DND-41 (cell line): Measurements from ENCODE around the gene ENGASE.

ENCODE experiments used
- ATAC-seq: fragments of 200-7000 bp; cut with Tn5 transposase; 3 replicates; pipeline ENCODE4 v1.9.1; 2021; ENCODE audit warnings: low read depth; ENCODE audit not compliant: insufficient read depth
- DNase-seq: peaks from one replicate; pipeline ENCODE4 v3.0.0-alpha.2; 2020
- H2AFZ ChIP-seq: 2 replicates; pipeline ENCODE4 v1.6.0; 2012; ENCODE audit warnings: low read depth, low read length
- H3K27ac ChIP-seq: 2 replicates; pipeline ENCODE4 v1.5.1; 2012; ENCODE audit warnings: low read length, inconsistent platforms
- H3K27me3 ChIP-seq: fragments of 200-600 bp; sonication (generic); 2 replicates; pipeline ENCODE4 v1.6.0; 2012; ENCODE audit warnings: low read length, mild to moderate bottlenecking, inconsistent platforms; ENCODE audit not compliant: insufficient read depth, poor library complexity
- H3K36me3 ChIP-seq: 2 replicates; pipeline ENCODE4 v1.5.1; 2012; ENCODE audit warnings: low read length, inconsistent platforms; ENCODE audit not compliant: insufficient read depth
- H3K4me1 ChIP-seq: 2 replicates; pipeline ENCODE4 v1.5.1; 2012; ENCODE audit warnings: mild to moderate bottlenecking, low read length; ENCODE audit not compliant: insufficient read depth
- H3K4me2 ChIP-seq: 2 replicates; pipeline ENCODE4 v1.6.0; 2012; ENCODE audit warnings: mild to moderate bottlenecking, moderate library complexity, low read length, inconsistent platforms; ENCODE audit not compliant: insufficient read depth
- H3K4me3 ChIP-seq, 2 experiments: fragments of 200-600 bp in 1 of 2; shearing (Covaris generic) in 1 of 2; 2 replicates each; pipeline ENCODE4 v1.5.1; 2012 to 2016; ENCODE audit warnings: inconsistent platforms in 2 of 2, low read length in 2 of 2, mild to moderate bottlenecking in 2 of 2, low read depth in 1 of 2, moderate library complexity in 1 of 2
- H3K79me2 ChIP-seq: 2 replicates; pipeline ENCODE4 v1.6.0; 2012; ENCODE audit warnings: low read length, inconsistent platforms; ENCODE audit not compliant: insufficient read depth
- H3K9ac ChIP-seq: 2 replicates; pipeline ENCODE4 v1.6.0; 2012; ENCODE audit warnings: low read depth, mild to moderate bottlenecking, inconsistent platforms, low read length, moderate library complexity
- H3K9me3 ChIP-seq: 2 replicates; pipeline ENCODE4 v1.5.1; 2012; ENCODE audit warnings: low read length, moderate library complexity, mild to moderate bottlenecking, inconsistent platforms; ENCODE audit not compliant: insufficient read depth, severe bottlenecking
- H4K20me1 ChIP-seq: 2 replicates; pipeline ENCODE4 v1.6.0; 2012; ENCODE audit warnings: low read length; ENCODE audit not compliant: insufficient read depth
- EZH2 ChIP-seq: IDR thresholded peaks from 3 replicates; pipeline ENCODE4 v1.6.1; 2012; ENCODE audit warnings: borderline replicate concordance, low read depth, mild to moderate bottlenecking, moderate library complexity, low read length, inconsistent platforms; ENCODE audit not compliant: severe bottlenecking
- TF ChIP-seq, protein P1 (sequence below): IDR thresholded peaks from 2 replicates; pipeline ENCODE4 v1.5.1; 2012; ENCODE audit warnings: borderline replicate concordance, low read length, moderate library complexity, mild to moderate bottlenecking; ENCODE audit not compliant: poor library complexity, severe bottlenecking; ENCODE audit errors: extremely low read depth

ENGASE gene

DNA sequence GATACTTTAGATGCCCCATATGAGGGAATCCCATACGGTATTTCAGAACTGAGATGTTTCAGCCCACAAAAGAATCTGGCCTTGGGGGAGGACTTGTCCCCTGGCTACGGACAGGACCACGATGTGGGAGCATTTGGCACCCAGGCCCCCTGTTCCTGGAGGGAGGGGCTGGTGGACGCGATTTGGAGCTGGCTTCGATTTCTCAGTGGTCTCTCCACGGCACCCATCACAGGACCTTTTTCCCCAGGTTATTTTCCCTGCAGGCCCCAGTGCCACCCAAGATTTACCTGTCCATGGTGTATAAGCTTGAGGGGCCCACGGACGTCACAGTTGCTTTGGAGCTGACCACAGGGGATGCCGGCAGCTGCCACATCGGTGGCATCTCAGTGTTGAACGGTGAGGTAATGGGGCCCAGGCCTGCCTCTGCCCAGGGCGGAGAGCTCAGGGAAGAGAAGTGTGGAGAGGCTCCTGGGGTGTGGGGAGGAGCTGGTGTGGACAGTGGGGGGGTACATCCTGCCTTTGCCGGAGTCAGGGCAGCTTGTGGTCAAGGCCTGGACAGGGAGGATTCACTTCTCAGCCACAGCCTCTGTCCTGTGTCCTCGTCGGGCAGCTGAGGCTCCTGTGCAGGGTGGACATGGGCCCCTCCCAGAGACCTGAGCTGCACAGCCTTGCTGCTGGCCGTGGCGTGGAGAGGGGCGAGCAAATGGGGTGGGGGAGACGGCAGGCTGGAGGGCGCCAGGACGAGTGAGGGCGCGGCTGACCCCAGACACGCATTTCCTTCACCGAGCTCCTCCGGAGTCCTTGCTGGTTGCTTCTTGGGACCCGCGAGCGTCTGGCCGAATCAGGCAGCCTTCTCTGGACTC is 9.9 kb downstream of the ENGASE start:
- TF ChIP-seq, protein P1, sequence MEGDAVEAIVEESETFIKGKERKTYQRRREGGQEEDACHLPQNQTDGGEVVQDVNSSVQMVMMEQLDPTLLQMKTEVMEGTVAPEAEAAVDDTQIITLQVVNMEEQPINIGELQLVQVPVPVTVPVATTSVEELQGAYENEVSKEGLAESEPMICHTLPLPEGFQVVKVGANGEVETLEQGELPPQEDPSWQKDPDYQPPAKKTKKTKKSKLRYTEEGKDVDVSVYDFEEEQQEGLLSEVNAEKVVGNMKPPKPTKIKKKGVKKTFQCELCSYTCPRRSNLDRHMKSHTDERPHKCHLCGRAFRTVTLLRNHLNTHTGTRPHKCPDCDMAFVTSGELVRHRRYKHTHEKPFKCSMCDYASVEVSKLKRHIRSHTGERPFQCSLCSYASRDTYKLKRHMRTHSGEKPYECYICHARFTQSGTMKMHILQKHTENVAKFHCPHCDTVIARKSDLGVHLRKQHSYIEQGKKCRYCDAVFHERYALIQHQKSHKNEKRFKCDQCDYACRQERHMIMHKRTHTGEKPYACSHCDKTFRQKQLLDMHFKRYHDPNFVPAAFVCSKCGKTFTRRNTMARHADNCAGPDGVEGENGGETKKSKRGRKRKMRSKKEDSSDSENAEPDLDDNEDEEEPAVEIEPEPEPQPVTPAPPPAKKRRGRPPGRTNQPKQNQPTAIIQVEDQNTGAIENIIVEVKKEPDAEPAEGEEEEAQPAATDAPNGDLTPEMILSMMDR, result no peak
- no peak for TF ChIP-seq EZH2
- Histone ChIP-seq H4K20me1 (peaks cover 25% of the 10 kb centered on the region), H3K36me3 (peaks cover 51% of the 10 kb centered on the region), H2AFZ (no peak overlapping the region), H3K79me2 (no peaks in the 10 kb centered on the region), H3K27ac (no peak overlapping the region), H3K4me3 (no peak overlapping the region), H3K9ac (no peak overlapping the region), H3K4me1 (no peaks in the 10 kb centered on the region), H3K4me2 (no peak overlapping the region), H3K9me3 (no peaks in the 10 kb centered on the region), H3K27me3 (no peaks in the 10 kb centered on the region)
- DNase-seq (no peak), ATAC-seq (no peak)

- no peak for DNase-seq
- Histone ChIP-seq H2AFZ (no peak overlapping the region), H3K4me3 (no peak overlapping the region), H3K9me3 (no peaks in the 10 kb centered on the region), H3K4me2 (no peak overlapping the region), H3K27ac (no peak overlapping the region), H4K20me1 (peaks cover 29% of the 10 kb centered on the region), H3K9ac (no peak overlapping the region), H3K4me1 (no peaks in the 10 kb centered on the region), H3K27me3 (no peaks in the 10 kb centered on the region), H3K36me3 (peaks cover 43% of the 10 kb centered on the region), H3K79me2 (no peaks in the 10 kb centered on the region)
- TF ChIP-seq, protein P1, result no peak
- TF ChIP-seq EZH2, result no peak
- ATAC-seq, result no peak
These were observed 10.7 kb downstream of the ENGASE start for GRCh38 chr17:79085154-79085920.

- H2AFZ ChIP-seq, result no peak overlapping the region
- no peaks in the 10 kb centered on the region for H3K9me3 ChIP-seq
- no peaks in the 10 kb centered on the region for H3K79me2 ChIP-seq
- no peaks in the 10 kb centered on the region for H3K4me1 ChIP-seq
- no peaks in the 10 kb centered on the region for H3K27me3 ChIP-seq
- peaks cover 32% of the 10 kb centered on the region for H4K20me1 ChIP-seq
- TF ChIP-seq, protein P1, result no peak
- no peak for TF ChIP-seq EZH2
- H3K9ac ChIP-seq, result no peak overlapping the region
- H3K36me3 ChIP-seq, result peaks cover 36% of the 10 kb centered on the region
- ATAC-seq (no peak), DNase-seq (no peak)
- no peak overlapping the region for H3K4me2 ChIP-seq
- H3K27ac ChIP-seq, result no peak overlapping the region
- H3K4me3 ChIP-seq, result no peak overlapping the region
These were observed 11.4 kb downstream of the ENGASE start for GRCh38 chr17:79085921-79086551.
